Activated CD4-positive, alpha-beta T cell treated with anti-CD3 and anti-CD28 coated beads, Interleukin-2, amount 50 U/mL, for 4 hours (primary cell): ENCODE data around the gene FIBCD1.
"Not testable (repeated sequence)": the region's sequence is repeated elsewhere in the genome, so short reads cannot be mapped to it uniquely, and the experiment has no call there.

Source experiments
- DNase-seq, 2 experiments: peaks; one replicate each; pipeline ENCODE4 v3.0.0-alpha.2; 2020

The FIBCD1 gene

GRCh38 chr9:130921300-130921988 lies 17.6 kb downstream of the FIBCD1 start:
- no peak for DNase-seq

- no peak for DNase-seq
Observed at GRCh38 chr9:130920762-130921299, 18.2 kb downstream of the FIBCD1 start.

- no peak for DNase-seq
Observed at GRCh38 chr9:130920233-130920632, 18.8 kb downstream of the FIBCD1 start.

- DNase-seq: no peak
Observed at GRCh38 chr9:130919559-130920145, 19.4 kb downstream of the FIBCD1 start.

GRCh38 chr9:130918826-130919558 lies 20.1 kb downstream of the FIBCD1 start:
- DNase-seq: no peak

- no peak for DNase-seq
Observed at GRCh38 chr9:130918101-130918825, 20.8 kb downstream of the FIBCD1 start.

GRCh38 chr9:130917168-130917960 lies 21.7 kb downstream of the FIBCD1 start:
- DNase-seq: no peak

- DNase-seq: no peak
Observed at GRCh38 chr9:130915096-130915447, 24.0 kb downstream of the FIBCD1 start.

- no peak for DNase-seq
Observed at GRCh38 chr9:130914417-130915095, 24.5 kb downstream of the FIBCD1 start.

- no peak for DNase-seq
Observed at GRCh38 chr9:130913599-130914416, 25.2 kb downstream of the FIBCD1 start.

GRCh38 chr9:130912932-130913598 lies 26.0 kb downstream of the FIBCD1 start:
- no peak for DNase-seq

- no peak for DNase-seq
Observed at GRCh38 chr9:130911254-130912049, 27.6 kb downstream of the FIBCD1 start.

- not testable (repeated sequence) for DNase-seq
Observed at GRCh38 chr9:130910670-130911069, 28.4 kb downstream of the FIBCD1 start.

GRCh38 chr9:130910041-130910440 lies 29.0 kb downstream of the FIBCD1 start:
- not testable (repeated sequence) for DNase-seq

GRCh38 chr9:130908878-130909355 lies 30.1 kb downstream of the FIBCD1 start:
- DNase-seq: no peak

GRCh38 chr9:130908146-130908877 lies 30.7 kb downstream of the FIBCD1 start:
- no peak for DNase-seq

- no peak for DNase-seq
Observed at GRCh38 chr9:130906735-130907416, 32.2 kb downstream of the FIBCD1 start.
